ENCODE measurements around the gene GPAT2. TPM values are rescaled to one million over a fixed set of nuclear protein-coding genes. Genes with fewer than 3 reads are reported as not detected.
"Not testable (repeated sequence)": the region's sequence is repeated elsewhere in the genome, so short reads cannot be mapped to it uniquely, and the experiment has no call there.

Gene GPAT2
- total and polyA plus RNA-seq, 2 of the 13 experiments (the other 11 are each of a cell fraction or from before 2014, with no cell fraction given) = not detected

DNA sequence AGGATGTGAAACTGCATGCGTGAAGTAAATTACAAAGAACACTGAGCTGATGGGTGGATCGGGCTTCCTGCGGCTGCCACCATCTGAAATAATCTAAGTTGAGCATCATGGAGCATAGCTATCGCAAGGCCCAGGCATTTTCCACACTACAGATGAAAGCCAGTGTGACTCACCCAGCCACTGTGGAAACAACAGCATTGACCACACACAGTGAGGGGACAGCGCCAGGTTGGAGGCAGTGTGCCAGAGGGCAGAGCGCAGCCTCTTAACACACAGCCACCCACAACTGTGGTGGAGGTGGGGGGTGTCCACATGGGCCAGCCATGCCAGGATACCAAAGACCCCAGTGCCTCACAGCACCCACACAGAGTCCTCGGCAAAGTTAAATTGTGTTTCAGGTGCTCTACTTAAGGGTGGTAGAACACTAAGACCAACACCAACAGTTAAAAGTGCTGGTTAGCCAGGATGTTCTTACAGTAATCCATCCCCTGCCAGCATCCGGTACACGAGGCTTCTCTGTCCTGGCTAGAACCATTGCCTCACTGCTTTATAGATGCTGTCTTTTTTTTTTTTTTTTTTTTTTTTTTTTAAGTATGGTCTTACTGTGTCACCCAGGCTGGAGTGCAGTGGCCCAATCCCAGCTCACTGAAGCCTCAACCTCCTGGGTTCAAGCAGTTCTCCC is 14.7 kb downstream of the GPAT2 start:
- H4K20me1 ChIP-seq (ENCODE audit: insufficient read depth, low read length); H2AFZ ChIP-seq (ENCODE audit: low read length); FAIRE-seq; H3K4me3 ChIP-seq (replicated peaks in 1 of 3; ENCODE audit: insufficient read depth in 1 of 3, low read depth in 2 of 3, low read length in 3 of 3); H3K27me3 ChIP-seq (ENCODE audit: control insufficient read depth in 1 of 2, insufficient read depth in 2 of 2, low read length in 2 of 2); H3K79me2 ChIP-seq (ENCODE audit: insufficient read depth, low read length); CTCF ChIA-PET (ENCODE audit: low intra/inter-chr PET ratio, low total read pairs); H3K4me1 ChIP-seq (ENCODE audit: insufficient read depth, low read length); H3K36me3 ChIP-seq (replicated peaks in 1 of 2; ENCODE audit: control insufficient read depth in 1 of 2, insufficient read depth in 2 of 2, low read length in 2 of 2); H3K4me2 ChIP-seq (ENCODE audit: low read depth, low read length); POLR2A ChIA-PET; H3K27ac ChIP-seq (ENCODE audit: extremely low read length, insufficient read depth, low read length); DNase-seq (ENCODE audit: low spot score); H3K9ac ChIP-seq (ENCODE audit: insufficient read depth, low read depth, low read length); BruUV-seq (replicated peaks); H3K9me3 ChIP-seq (ENCODE audit: low read length); ATAC-seq: not testable (repeated sequence)
- 20% methylated on average over 2 of the region's 9 CpGs for WGBS (ENCODE audit: low lambda C conversion rate)
- intact Hi-C loops (cut with micrococcal nuclease; ENCODE audit: unreplicated experiment) (loop anchor here (10.0 kb wide), 2 partner anchors 95 to 155 kb away; partner anchors contain the start of gene ADRA2B), in situ Hi-C loops (cut with HindIII; ENCODE audit: extremely low pct_ligation_motif_present, low pct_unique_long_range_greater_than_20kb) (loop anchor here (25.0 kb wide), 1 partner anchor 92 kb away; the partner anchor contains the start of gene ADRA2B)

DNA sequence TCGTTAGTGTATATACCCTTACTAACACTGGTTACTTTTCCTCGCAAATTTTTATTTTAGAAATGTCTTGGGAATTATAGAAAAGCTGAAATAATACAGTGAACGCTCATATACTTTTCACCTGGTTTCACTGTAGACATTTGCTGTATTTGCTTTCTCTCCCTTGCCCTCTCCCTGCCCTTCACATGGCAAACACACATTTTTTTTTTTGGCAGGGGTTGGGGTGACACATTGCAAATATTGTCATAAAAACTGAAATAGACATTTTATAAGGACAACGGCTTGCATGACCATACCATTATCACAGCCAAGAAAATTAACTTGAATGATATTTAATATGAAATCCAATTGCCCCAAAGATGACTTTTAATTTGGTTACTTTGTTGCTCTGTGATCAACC is 18.4 kb downstream of the GPAT2 start:
- H3K79me2 ChIP-seq (ENCODE audit: insufficient read depth, low read length); H4K20me1 ChIP-seq (ENCODE audit: insufficient read depth, low read length); CTCF ChIA-PET (ENCODE audit: low intra/inter-chr PET ratio, low total read pairs); H3K36me3 ChIP-seq (replicated peaks in 1 of 2; ENCODE audit: control insufficient read depth in 1 of 2, insufficient read depth in 2 of 2, low read length in 2 of 2); intact Hi-C loops (cut with micrococcal nuclease; ENCODE audit: unreplicated experiment); BruUV-seq (replicated peaks); H2AFZ ChIP-seq (ENCODE audit: low read length); H3K4me2 ChIP-seq (ENCODE audit: low read depth, low read length); FAIRE-seq; DNase-seq (ENCODE audit: low spot score); H3K9me3 ChIP-seq (ENCODE audit: low read length); H3K27me3 ChIP-seq (ENCODE audit: control insufficient read depth in 1 of 2, insufficient read depth in 2 of 2, low read length in 2 of 2); H3K27ac ChIP-seq (ENCODE audit: extremely low read length, insufficient read depth, low read length); POLR2A ChIA-PET; ATAC-seq; H3K9ac ChIP-seq (ENCODE audit: insufficient read depth, low read depth, low read length); H3K4me3 ChIP-seq (replicated peaks in 1 of 3; ENCODE audit: insufficient read depth in 1 of 3, low read depth in 2 of 3, low read length in 3 of 3); H3K4me1 ChIP-seq (ENCODE audit: insufficient read depth, low read length): not testable (repeated sequence)
- WGBS (ENCODE audit: low lambda C conversion rate) = 2% methylated on average over 4 of the region's 4 CpGs
- in situ Hi-C loops (cut with HindIII; ENCODE audit: extremely low pct_ligation_motif_present, low pct_unique_long_range_greater_than_20kb) = loop anchor here (25.0 kb wide), 1 partner anchor 96 kb away; the partner anchor contains the start of gene ADRA2B

DNA sequence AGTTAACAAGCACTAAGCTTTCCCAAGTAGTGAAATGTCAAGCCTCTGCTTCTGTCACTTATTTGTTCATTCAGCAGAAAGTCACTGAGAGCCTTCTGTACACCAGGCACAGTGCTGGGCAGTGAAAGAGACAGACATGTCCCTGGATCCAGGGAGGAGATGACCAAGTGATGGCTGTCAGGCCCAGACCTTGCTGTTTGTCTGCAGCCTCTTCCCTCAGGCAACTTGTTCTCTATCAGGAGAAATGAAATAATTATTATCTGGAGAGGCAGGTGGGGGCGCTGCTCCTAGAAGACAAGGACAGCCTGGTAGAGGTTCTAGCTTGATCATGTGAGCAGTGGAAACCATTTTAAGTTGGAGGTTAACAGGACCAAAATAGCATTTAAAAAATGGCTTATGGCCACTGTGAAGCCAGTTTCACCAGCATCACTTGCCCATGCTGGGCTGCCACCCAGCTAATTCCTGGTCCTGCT is 21.9 kb downstream of the GPAT2 start:
- H3K9me3 ChIP-seq (ENCODE audit: low read length); H3K27ac ChIP-seq (ENCODE audit: extremely low read length, insufficient read depth, low read length); H3K79me2 ChIP-seq (ENCODE audit: insufficient read depth, low read length); FAIRE-seq; intact Hi-C loops (cut with micrococcal nuclease; ENCODE audit: unreplicated experiment); H2AFZ ChIP-seq (ENCODE audit: low read length); ATAC-seq; CTCF ChIA-PET (ENCODE audit: low intra/inter-chr PET ratio, low total read pairs); POLR2A ChIA-PET; H3K27me3 ChIP-seq (ENCODE audit: control insufficient read depth in 1 of 2, insufficient read depth in 2 of 2, low read length in 2 of 2); H3K9ac ChIP-seq (ENCODE audit: insufficient read depth, low read depth, low read length); H3K4me3 ChIP-seq (replicated peaks in 1 of 3; ENCODE audit: insufficient read depth in 1 of 3, low read depth in 2 of 3, low read length in 3 of 3); BruUV-seq (replicated peaks); DNase-seq (ENCODE audit: low spot score); H4K20me1 ChIP-seq (ENCODE audit: insufficient read depth, low read length); H3K4me2 ChIP-seq (ENCODE audit: low read depth, low read length); H3K36me3 ChIP-seq (replicated peaks in 1 of 2; ENCODE audit: control insufficient read depth in 1 of 2, insufficient read depth in 2 of 2, low read length in 2 of 2); H3K4me1 ChIP-seq (ENCODE audit: insufficient read depth, low read length): not testable (repeated sequence)
- 10% methylated on average over 1 of the region's 1 CpG for WGBS (ENCODE audit: low lambda C conversion rate)
- in situ Hi-C loops (cut with HindIII; ENCODE audit: extremely low pct_ligation_motif_present, low pct_unique_long_range_greater_than_20kb) = loop anchor here (25.0 kb wide), 1 partner anchor 99 kb away; the partner anchor contains the start of gene ADRA2B

DNA sequence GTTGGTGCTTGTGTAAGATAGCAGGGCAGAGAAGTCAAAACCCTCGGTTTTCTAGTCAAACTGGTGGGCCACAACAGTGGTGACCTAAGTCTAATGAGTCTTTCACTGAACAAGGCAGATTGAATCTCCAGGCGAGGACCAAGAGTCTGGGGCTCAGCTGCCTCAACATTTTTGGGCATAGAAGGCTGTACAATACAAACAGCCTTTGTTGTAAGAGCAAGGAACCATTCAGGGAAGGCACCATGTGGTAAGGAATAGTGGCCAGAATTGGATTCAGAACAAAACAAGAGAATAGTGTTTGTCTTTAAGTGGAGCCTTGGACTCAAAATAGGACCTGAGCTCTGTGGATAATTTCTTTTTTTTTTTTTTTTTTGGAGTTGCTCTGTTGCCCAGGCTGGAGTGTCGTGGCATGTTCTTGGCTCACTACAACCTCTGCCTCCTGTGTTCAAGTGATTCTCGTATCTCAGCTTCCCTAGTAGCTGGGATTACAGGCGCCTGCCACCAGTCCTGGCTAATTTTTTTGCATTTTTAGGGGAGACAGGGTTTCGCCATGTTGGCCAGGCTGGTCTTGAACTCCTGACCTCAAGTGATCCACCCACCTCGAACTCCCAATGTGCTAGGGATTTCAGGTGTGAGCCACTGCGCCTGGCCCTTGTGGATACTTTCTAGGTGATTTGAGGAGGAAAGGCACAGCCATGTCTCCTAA is 22.5 kb downstream of the GPAT2 start:
- DNase-seq (ENCODE audit: low spot score); H3K4me2 ChIP-seq (ENCODE audit: low read depth, low read length); BruUV-seq (replicated peaks); ATAC-seq; CTCF ChIA-PET (ENCODE audit: low intra/inter-chr PET ratio, low total read pairs); H3K27me3 ChIP-seq (ENCODE audit: control insufficient read depth in 1 of 2, insufficient read depth in 2 of 2, low read length in 2 of 2); H3K27ac ChIP-seq (ENCODE audit: extremely low read length, insufficient read depth, low read length); POLR2A ChIA-PET; FAIRE-seq; intact Hi-C loops (cut with micrococcal nuclease; ENCODE audit: unreplicated experiment); H3K9me3 ChIP-seq (ENCODE audit: low read length); H3K9ac ChIP-seq (ENCODE audit: insufficient read depth, low read depth, low read length); H2AFZ ChIP-seq (ENCODE audit: low read length); H4K20me1 ChIP-seq (ENCODE audit: insufficient read depth, low read length); H3K79me2 ChIP-seq (ENCODE audit: insufficient read depth, low read length); H3K36me3 ChIP-seq (replicated peaks in 1 of 2; ENCODE audit: control insufficient read depth in 1 of 2, insufficient read depth in 2 of 2, low read length in 2 of 2); H3K4me3 ChIP-seq (replicated peaks in 1 of 3; ENCODE audit: insufficient read depth in 1 of 3, low read depth in 2 of 3, low read length in 3 of 3); H3K4me1 ChIP-seq (ENCODE audit: insufficient read depth, low read length): not testable (repeated sequence)
- in situ Hi-C loops (cut with HindIII; ENCODE audit: extremely low pct_ligation_motif_present, low pct_unique_long_range_greater_than_20kb) = loop anchor here (25.0 kb wide), 1 partner anchor 100 kb away; the partner anchor contains the start of gene ADRA2B
- 25% methylated on average over 8 of the region's 8 CpGs for WGBS (ENCODE audit: low lambda C conversion rate)

Measured in HepG2 (cell line).